GM12878 (cell line): ENCODE data around the gene NFE2L2. TPM values are rescaled to one million over a fixed set of nuclear protein-coding genes. Genes with fewer than 3 reads are reported as not detected.

Source experiments
- ATAC-seq: fragments of 200-7000 bp; cut with Tn5 transposase; 3 replicates; pipeline ENCODE4 v1.9.1; 2020; ENCODE audit warnings: mild to moderate bottlenecking, moderate library complexity
- BruUV-seq: library from RNA; stranded (reverse); fragments of 400-500 nt; replicated peaks from 2 replicates; lab custom pipeline; 2021; lab: Mats Ljungman, UMichigan
- CTCF ChIA-PET: fragments of 300-600 bp; sonication (Branson Sonifier 250); formaldehyde crosslinking; extraction: SDS; loops from one replicate; lab custom pipeline; 2021; ENCODE audit warnings: inconsistent platforms; lab: Yijun Ruan, JAX
- POLR2A ChIA-PET: fragments of 350-600 bp; formaldehyde crosslinking; extraction: SDS; loops from one replicate; lab custom pipeline; 2021; ENCODE audit warnings: inconsistent platforms; lab: Charles Lee
- RAD21 ChIA-PET: fragments of 300-600 bp; sonication (Branson Sonifier 250); formaldehyde crosslinking; loops from one replicate; lab custom pipeline; 2023; ENCODE audit warnings: antibody characterized with exemption; ENCODE audit not compliant: unreplicated experiment; lab: Charles Lee
- SMC1A ChIA-PET: fragments of 300-600 bp; sonication (Branson Sonifier 250); formaldehyde crosslinking; loops from one replicate; lab custom pipeline; 2023; ENCODE audit not compliant: unreplicated experiment, uncharacterized antibody; lab: Charles Lee
- DNase-seq: peaks from one replicate; pipeline ENCODE4 v3.0.0-alpha.2; 2011; ENCODE audit warnings: low read depth, low spot score
- FAIRE-seq: peaks from 3 replicates; lab custom pipeline; 2011; peaks lifted over from hg19 to GRCh38; lab: Jason Lieb, UNC
- H2AFZ ChIP-seq: 2 replicates; pipeline ENCODE4 v1.6.0; 2011; ENCODE audit warnings: low read depth, low read length, control low read depth; ENCODE audit not compliant: control insufficient read depth
- H3K27ac ChIP-seq: 2 replicates; pipeline ENCODE4 v1.5.1; 2011; ENCODE audit warnings: control low read depth; ENCODE audit not compliant: control insufficient read depth, insufficient read depth
- H3K27me3 ChIP-seq, 2 experiments: replicated peaks in 1 of 2; 2 replicates each; pipeline versions ENCODE4 v1.6.0 to v1.6.1; 2011; ENCODE audit warnings: low read length in 1 of 2; ENCODE audit not compliant: control insufficient read depth in 2 of 2, insufficient read depth in 2 of 2
- H3K36me3 ChIP-seq, 2 experiments: 2 replicates each; pipeline ENCODE4 v1.5.1; 2011; ENCODE audit warnings: low read length in 1 of 2; ENCODE audit not compliant: control insufficient read depth in 2 of 2, insufficient read depth in 2 of 2
- H3K4me1 ChIP-seq: 2 replicates; pipeline ENCODE4 v1.6.1; 2011; ENCODE audit warnings: mild to moderate bottlenecking, low read length, moderate library complexity, mixed read lengths; ENCODE audit not compliant: control insufficient read depth, insufficient read depth
- H3K4me2 ChIP-seq: 2 replicates; pipeline ENCODE4 v1.6.0; 2011; ENCODE audit warnings: control low read depth; ENCODE audit not compliant: control insufficient read depth, insufficient read depth
- H3K4me3 ChIP-seq: fragments of 200-600 bp; sonication (generic); 2 replicates; pipeline ENCODE4 v1.5.1; 2016
- H3K79me2 ChIP-seq: 2 replicates; pipeline ENCODE4 v1.6.0; 2011; ENCODE audit warnings: low read length; ENCODE audit not compliant: control insufficient read depth, insufficient read depth
- H3K9ac ChIP-seq: 2 replicates; pipeline ENCODE4 v1.8.0; 2011; ENCODE audit warnings: low read length, control low read depth, mixed read lengths; ENCODE audit not compliant: control insufficient read depth, insufficient read depth
- H3K9me3 ChIP-seq: replicated peaks from 3 replicates; pipeline ENCODE4 v1.5.1; 2011; ENCODE audit warnings: mild to moderate bottlenecking, low read length; ENCODE audit not compliant: control insufficient read depth, insufficient read depth
- H4K20me1 ChIP-seq: 2 replicates; pipeline ENCODE4 v1.6.0; 2011; ENCODE audit not compliant: control insufficient read depth, insufficient read depth
- CBX3 ChIP-seq: fragments of 200-600 bp; sonication (generic); IDR thresholded peaks from 2 replicates; pipeline ENCODE4 v1.6.1; 2016; ENCODE audit warnings: low read depth, borderline replicate concordance
- CREM ChIP-seq: IDR thresholded peaks from 2 replicates; pipeline ENCODE4 v1.6.1; 2014; ENCODE audit warnings: antibody characterized with exemption, low read depth
- CTCF ChIP-seq, 3 experiments: IDR thresholded peaks in 2 of 3; conservative IDR thresholded peaks in 1 of 3; 2 replicates each; pipeline ENCODE4 v1.5.1; 2011; ENCODE audit warnings: low read depth in 3 of 3, low read length in 3 of 3, mild to moderate bottlenecking in 3 of 3, control low read depth in 2 of 3, moderate library complexity in 2 of 3, inconsistent platforms in 1 of 3, mixed read lengths in 1 of 3; ENCODE audit not compliant: control insufficient read depth in 2 of 3, insufficient read depth in 1 of 3; ENCODE audit errors: extremely low read depth in 1 of 3
- ELK1 ChIP-seq: IDR thresholded peaks from 2 replicates; pipeline ENCODE4 v1.6.1; 2012; ENCODE audit warnings: low read depth, low read length, improper control_type of control experiment
- FOS ChIP-seq: IDR thresholded peaks from 3 replicates; pipeline ENCODE4 v1.6.1; 2011; ENCODE audit warnings: borderline replicate concordance; ENCODE audit not compliant: insufficient read length; ENCODE audit errors: extremely low read depth
- FOXK2 ChIP-seq: fragments of 450-650 bp; IDR thresholded peaks from 2 replicates; pipeline ENCODE4 v1.6.1; 2017; ENCODE audit warnings: mild to moderate bottlenecking, moderate library complexity
- GABPA ChIP-seq: IDR thresholded peaks from 2 replicates; pipeline ENCODE4 v1.6.1; 2014; ENCODE audit warnings: antibody characterized with exemption, low read depth, mild to moderate bottlenecking, inconsistent platforms
- IRF5 ChIP-seq: fragments of 450-650 bp; IDR thresholded peaks from 2 replicates; pipeline ENCODE4 v1.6.1; 2017; ENCODE audit warnings: borderline replicate concordance
- JUNB ChIP-seq: IDR thresholded peaks from 2 replicates; pipeline ENCODE4 v1.6.1; 2016; ENCODE audit warnings: antibody characterized with exemption, mild to moderate bottlenecking
- KDM1A ChIP-seq: fragments of 200-600 bp; sonication (generic); IDR thresholded peaks from 2 replicates; pipeline ENCODE4 v1.6.1; 2016; ENCODE audit warnings: borderline replicate concordance
- KLF5 ChIP-seq: fragments of 450-650 bp; IDR thresholded peaks from 2 replicates; pipeline ENCODE4 v1.6.1; 2014; ENCODE audit warnings: mild to moderate bottlenecking; ENCODE audit not compliant: partially characterized antibody
- NR2C1 ChIP-seq: fragments of 450-650 bp; IDR thresholded peaks from 2 replicates; pipeline ENCODE4 v1.6.1; 2017; ENCODE audit warnings: antibody characterized with exemption, mild to moderate bottlenecking, moderate library complexity
- PML ChIP-seq: IDR thresholded peaks from 2 replicates; pipeline ENCODE4 v1.6.1; 2012; ENCODE audit warnings: low read length, inconsistent platforms
- TAF1 ChIP-seq: IDR thresholded peaks from 2 replicates; pipeline ENCODE4 v1.6.1; 2011; ENCODE audit warnings: mild to moderate bottlenecking, low read depth, low read length, borderline replicate concordance
- TCF3 ChIP-seq: IDR thresholded peaks from 2 replicates; pipeline ENCODE4 v1.6.1; 2012; ENCODE audit warnings: low read depth, mild to moderate bottlenecking, low read length, borderline replicate concordance; ENCODE audit not compliant: insufficient read depth
- WGBS: methylation state at CpG from one replicate; pipeline ENCODE4 v1.1.6; 2016; ENCODE audit warnings: low lambda C conversion rate; ENCODE audit not compliant: insufficient replicate concordance, insufficient coverage; ENCODE audit errors: missing lambda C conversion rate; 5-methylcytosine and 5-hydroxymethylcytosine counted together
- in situ Hi-C: fragments of 300-500 bp; cut with MboI; formaldehyde crosslinking; loops from 9 replicates; pipeline ENCODE4 v1.14.3; 2018; ENCODE audit warnings: mixed read lengths
- intact Hi-C: fragments of 100-400 bp; cut with micrococcal nuclease; formaldehyde crosslinking; loops from one replicate; pipeline ENCODE4 v1.14.2; 2022; ENCODE audit not compliant: unreplicated experiment
- polyA plus RNA-seq, 11 experiments: library from polyadenylated mRNA; depleted of rRNA in 4 of 11; unstranded in 6 of 11; stranded (reverse) in 5 of 11; fragments of >200 nt; fragmentation: Nextera tagmentation in 4 of 11; fragmentation: Illumina TruSeq in 1 of 11; extraction: Ambion mirVana in 4 of 11; extraction: Trizol in 1 of 11; gene quantifications; 1 replicate in 1 of 11; 2 replicates in 10 of 11; pipeline versions ENCODE4 v1.2.1 to v1.2.3, GENCODE V29; 2011 to 2016; ENCODE audit warnings: inconsistent platforms in 2 of 11, missing spikeins in 2 of 11, low read depth in 1 of 11
- total RNA-seq, 4 experiments: library from RNA; depleted of rRNA in 3 of 4; stranded (reverse); fragments of >200 nt in 3 of 4; fragmentation: Illumina TruSeq in 1 of 4; extraction: Trizol in 1 of 4; gene quantifications; 2 replicates each; pipeline versions ENCODE4 v1.2.1 to v1.2.3, GENCODE V29; 2013 to 2021

Gene NFE2L2
- total and polyA plus RNA-seq, 10 of the 15 experiments (the other 5 are each of a cell fraction or from before 2014, with no cell fraction given) = 18.4 to 69.8 (median 37.1) TPM

GRCh38 chr2:177268901-177269300, 4.4 kb upstream of the NFE2L2 start:
- Histone ChIP-seq H3K4me3 (no peak overlapping the region), H3K27me3 (no peaks in the 10 kb centered on the region), H3K36me3 (no peaks in the 10 kb centered on the region), H3K79me2 (peaks cover 5% of the 10 kb centered on the region), H3K27ac (no peak overlapping the region), H2AFZ (no peak overlapping the region), H4K20me1 (no peaks in the 10 kb centered on the region), H3K9me3 (no peaks in the 10 kb centered on the region), H3K4me2 (no peak overlapping the region), H3K9ac (no peak overlapping the region), H3K4me1 (peaks cover 12% of the 10 kb centered on the region)
- intact Hi-C loops (loop anchor here (10.0 kb wide), 1 partner anchor 126 kb away; the partner anchor contains the start of gene AGPS), in situ Hi-C loops (no loop called here)
- TF ChIP-seq KLF5 (no peak), CREM (no peak), NR2C1 (no peak), FOXK2 (no peak), TAF1 (no peak), CTCF (IDR thresholded peaks at IDR 0.05 in 2 of 3, conservative IDR thresholded peaks at IDR 0.05 in 1 of 3; ENCODE audit: control insufficient read depth in 2 of 3, extremely low read depth in 1 of 3, insufficient read depth in 1 of 3, low read depth in 3 of 3, low read length in 3 of 3) (no peak), GABPA (no peak), FOS (no peak), TCF3 (no peak), KDM1A (no peak), PML (no peak), ELK1 (no peak), CBX3 (no peak), IRF5 (no peak), JUNB (no peak)
- ChIA-PET RAD21 (no interaction called here), CTCF (interaction anchor here (0.9 to 14.2 kb wide), 2 partner anchors 71 to 105 kb away, joined by 3 to 213 read pairs; no protein-coding TSS in a partner anchor), POLR2A (interaction anchor here (0.6 to 1.6 kb wide), 2 partner anchors 8 to 13 kb away, joined by 3 to 5 read pairs; no protein-coding TSS in a partner anchor), SMC1A (interaction anchor here (0.9 to 2.3 kb wide), 2 partner anchors 17 to 104 kb away, joined by 3 to 11 read pairs; no protein-coding TSS in a partner anchor)
- WGBS = 98% methylated on average over 7 of the region's 7 CpGs
- FAIRE-seq (no peak), ATAC-seq (no peak), DNase-seq (no peak)
- no TSS peak for BruUV-seq
